T-helper 9 cell (primary cell): ENCODE measurements around the gene DNAJC11.
"Not testable (repeated sequence)": the region's sequence is repeated elsewhere in the genome, so short reads cannot be mapped to it uniquely, and the experiment has no call there.

ENCODE experiments used
- DNase-seq: peaks from one replicate; pipeline ENCODE4 v3.0.0-alpha.2; 2020
- total RNA-seq, 2 donors: gene quantifications; one replicate each; lab custom pipeline; 2026; lab: John Stamatoyannopoulos, UW

DNAJC11 gene, protein sequence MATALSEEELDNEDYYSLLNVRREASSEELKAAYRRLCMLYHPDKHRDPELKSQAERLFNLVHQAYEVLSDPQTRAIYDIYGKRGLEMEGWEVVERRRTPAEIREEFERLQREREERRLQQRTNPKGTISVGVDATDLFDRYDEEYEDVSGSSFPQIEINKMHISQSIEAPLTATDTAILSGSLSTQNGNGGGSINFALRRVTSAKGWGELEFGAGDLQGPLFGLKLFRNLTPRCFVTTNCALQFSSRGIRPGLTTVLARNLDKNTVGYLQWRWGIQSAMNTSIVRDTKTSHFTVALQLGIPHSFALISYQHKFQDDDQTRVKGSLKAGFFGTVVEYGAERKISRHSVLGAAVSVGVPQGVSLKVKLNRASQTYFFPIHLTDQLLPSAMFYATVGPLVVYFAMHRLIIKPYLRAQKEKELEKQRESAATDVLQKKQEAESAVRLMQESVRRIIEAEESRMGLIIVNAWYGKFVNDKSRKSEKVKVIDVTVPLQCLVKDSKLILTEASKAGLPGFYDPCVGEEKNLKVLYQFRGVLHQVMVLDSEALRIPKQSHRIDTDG
- 35.5 to 65.1 reads per million in 2 donors for total RNA-seq

DNA sequence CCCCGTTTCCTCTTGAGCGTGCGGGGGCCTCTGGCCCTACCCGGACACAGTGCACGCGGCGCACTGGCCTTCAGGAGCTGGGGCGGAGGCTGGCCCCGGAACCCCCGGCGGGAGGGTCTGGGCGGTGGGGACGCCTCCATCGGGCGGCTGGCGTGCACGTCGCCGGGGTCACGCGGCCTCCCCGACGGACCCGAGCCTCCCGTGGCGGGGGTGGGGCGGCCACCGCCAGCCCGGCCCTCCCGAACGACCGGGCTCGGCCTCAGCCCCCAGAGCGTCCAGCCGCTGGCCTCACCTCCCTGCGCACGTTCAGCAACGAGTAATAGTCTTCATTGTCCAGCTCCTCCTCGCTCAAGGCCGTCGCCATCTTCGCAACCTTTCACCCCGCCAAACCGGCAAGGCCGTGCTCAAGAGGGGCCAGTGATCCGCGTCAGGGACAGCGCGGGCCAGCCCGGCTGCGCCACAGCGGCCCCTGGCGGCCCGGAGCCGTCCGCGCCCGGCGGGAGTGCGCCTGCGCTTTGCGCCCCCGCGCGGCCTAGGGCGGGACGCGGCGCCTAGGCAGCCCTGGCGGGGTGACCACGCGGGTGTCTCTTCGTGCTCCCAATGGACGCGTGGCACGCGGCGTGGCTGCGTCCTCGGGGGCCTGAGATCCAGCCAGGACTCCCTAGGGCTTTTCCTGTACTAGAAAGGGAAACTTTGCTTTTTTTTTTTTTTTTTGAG lies at the start of gene DNAJC11:
DNAJC11 (minus strand) TSS at position 380 of the 717 bp plus-strand sequence; CDS start at position 364, 16 bp downstream.
- peak; percentile 84 for DNase-seq

DNA sequence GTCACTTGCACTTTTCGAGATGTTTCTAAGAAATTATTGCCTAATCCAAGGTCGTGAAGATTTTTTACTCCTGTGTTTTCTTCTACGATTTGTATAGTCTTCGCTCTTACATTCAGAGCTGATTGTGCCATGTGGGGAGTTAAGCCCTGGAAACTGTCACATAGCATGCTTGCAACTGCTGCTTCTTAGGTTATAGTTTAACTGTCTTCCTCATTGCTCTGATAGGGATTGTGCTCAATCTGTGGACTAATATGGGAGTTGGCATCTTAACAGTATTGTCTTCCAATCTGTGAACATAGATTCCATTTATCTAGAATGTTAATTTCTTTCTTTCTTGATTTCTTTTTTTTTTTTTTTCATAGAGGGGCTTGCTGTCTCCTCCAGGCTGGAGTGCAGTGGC lies 48.9 kb upstream of the DNAJC11 start:
- DNase-seq = no peak

DNA sequence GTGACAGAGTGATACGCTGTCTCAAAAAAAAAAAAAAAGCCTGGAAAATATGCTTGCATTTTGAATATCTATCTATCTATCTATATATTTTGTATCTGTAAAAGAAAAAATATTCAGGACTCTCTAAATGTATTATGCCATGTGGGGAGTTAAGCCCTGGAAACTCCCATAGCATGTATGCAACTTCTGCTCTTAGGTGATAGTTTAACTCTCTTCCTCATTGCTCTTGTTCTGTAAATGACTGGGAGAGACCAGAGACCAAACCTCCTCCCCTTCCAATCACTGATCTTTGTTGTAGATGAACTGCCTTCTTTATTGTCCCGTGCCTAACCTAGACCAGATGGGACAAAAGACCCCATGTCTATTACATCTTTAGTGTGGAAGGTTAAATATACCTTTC lies 46.1 kb upstream of the DNAJC11 start:
- no peak for DNase-seq

DNA sequence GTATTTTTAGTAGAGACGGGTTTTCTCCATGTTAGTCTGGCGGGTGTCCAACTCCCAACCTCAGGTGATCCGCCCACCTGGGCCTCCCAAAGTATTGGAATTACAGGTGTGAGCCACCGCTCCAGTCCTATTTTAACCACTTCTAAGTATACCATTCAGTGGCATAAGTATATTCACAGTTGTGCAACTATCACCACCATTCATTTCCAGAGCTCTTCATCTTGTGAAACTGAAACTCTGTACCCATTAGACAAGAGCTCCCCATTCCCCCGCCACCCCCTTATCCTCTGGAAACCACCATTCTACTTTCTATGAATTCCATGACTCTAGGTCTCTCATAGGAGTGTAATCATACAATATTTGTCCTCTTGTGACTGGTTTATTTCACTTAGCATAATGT lies 43.5 kb upstream of the DNAJC11 start:
- no peak for DNase-seq

DNA sequence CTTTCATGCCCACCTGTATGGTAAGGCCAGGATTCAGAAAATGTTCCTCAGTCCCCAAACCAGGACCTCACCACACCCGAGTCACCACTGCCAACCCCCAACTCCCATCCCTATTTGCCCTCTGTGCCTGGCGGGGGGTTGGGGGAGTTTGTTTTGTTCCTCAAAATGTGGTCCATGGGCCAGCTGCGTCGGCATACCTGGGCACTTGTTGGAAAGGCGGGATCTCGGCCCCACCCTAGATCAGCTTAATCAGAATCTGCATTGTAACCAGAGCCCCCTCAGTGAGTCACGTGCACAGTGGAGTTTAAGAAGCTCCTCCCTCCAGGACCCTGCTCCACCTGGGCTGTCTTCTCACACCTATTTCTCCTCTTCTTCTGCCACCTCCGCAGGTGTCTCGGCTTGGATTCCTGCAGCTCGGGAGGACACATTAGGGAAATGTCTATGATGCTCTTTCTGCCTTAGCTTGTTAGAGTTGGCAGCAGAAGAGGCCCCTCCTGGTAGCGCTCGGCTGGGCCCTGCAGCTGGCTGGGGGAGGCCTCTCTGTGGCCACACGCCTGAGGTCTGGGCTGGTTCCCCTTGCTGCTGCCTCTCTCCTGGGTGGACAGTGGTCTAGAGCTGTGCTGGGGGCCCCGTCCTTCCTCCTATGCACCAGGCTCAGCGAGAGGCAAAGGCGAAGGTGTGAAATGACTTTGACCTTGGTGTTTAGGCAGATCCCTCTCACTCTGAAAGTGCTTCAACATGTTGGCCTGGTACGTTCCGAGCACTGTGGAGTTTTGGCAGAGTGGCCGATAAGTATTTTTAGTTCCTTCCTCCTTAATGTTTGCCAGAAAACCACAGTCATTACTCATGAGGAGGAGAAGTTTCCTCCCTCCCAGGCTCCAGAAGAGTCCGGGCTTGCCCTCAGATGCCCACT lies 41.8 kb upstream of the DNAJC11 start:
- DNase-seq = no peak

DNA sequence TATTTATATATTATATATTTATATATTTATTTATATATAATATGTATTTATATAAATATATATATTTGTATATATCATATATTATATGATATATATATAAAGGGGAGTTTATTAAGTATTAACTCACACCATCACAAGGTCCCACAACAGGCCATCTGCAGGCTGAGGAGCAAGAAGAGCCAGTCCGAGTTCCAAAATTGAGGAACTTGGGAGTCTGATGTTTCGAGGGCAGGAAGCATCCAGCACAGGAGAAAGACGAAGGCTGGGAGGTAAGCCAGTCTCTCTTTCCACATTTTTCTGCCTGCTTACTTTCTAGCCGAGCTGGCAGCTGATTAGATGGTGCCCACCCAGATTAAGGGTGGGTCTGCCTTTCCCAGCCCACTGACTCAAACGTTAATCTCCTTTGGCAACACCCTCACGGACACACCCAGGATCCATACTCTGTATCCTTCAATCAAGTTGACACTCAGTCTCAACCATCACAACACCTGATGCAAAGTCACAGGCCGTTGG lies 41.1 kb upstream of the DNAJC11 start:
- not testable (repeated sequence) for DNase-seq

DNA sequence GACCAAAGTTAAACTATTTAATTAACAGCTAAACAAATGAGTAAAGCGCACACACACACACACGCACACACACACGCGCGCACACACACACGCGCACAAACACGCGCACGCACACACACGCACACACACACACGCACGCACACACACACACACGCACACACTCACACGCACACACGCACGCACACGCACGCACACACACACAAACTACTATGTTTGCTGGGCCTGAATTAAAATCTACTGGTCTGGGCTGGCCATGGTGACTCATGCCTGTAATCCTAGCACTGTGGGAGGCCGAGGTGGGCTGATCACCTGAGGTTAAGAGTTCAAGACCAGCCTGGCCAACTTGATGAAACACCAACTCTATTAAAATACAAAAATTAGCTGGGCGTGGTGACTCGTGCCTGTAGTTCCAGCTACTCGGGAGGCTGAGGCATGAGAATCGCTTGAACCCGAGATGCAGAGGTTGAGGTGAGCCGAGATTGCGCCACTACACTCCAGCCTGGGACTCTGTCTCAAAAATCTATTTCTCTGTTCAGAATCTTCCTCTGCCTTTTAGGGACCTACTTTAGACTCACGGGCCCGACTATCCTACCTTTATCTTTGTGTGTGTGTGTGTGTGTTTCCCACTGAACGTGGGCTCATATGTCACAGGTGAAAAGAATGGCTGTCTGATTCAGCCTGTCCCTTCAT lies 37.5 kb upstream of the DNAJC11 start:
- DNase-seq = no peak

DNA sequence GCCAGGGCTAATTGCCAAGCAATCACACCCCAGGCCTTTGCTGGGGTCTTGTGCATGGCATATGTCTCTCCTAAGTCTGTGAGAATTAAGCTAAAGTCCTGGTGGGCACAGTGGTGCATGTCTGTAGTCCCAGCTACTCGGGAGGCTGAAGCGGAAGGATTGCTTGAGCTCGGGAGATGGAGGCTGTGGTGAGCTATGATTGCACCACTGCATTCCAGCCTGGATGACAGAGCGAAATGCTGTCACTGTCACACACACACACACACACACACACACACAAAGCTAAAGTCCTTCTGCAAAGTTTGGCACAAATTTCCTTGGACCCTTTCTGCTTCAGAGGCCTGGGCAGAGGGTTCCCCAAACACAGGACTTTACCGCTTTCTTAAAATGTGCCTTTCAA lies 31.3 kb upstream of the DNAJC11 start:
- DNase-seq = no peak

DNA sequence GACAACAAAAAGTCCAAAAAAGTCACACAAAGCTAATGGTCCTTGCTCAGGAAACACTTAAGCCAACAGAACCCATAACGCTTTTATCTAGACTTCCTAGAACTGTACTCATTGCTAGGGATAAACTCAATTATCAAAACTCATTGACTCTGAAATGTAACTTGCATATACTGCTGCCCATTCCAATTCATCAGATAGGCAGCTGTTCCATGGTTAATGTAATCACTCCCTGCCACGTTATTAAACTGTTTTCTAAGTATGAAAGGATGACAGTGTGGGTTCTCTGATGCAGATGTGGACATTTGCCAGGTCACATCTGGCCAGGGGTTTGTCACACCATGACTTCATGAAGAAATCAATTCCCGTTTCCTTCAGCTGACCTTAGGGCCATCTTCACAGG lies 30.3 kb upstream of the DNAJC11 start:
- DNase-seq = no peak

DNA sequence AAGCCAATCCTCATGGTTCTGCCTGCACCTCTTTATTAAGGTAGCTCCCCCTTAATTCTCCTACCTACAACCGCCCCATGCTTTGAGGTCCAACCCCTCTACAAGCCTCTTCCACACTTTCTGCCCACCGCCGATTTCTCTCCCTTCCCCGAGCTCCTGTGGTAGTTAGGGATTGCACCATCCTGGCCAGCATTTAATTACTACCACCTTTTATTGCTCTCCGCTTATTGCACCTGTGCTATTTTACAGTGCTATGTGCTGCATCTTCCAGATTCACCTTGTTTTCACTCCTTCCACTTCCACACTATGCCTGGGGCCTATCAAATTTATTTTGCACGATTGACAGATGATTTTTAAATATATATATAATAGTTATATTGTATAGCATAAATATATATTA lies 29.3 kb upstream of the DNAJC11 start:
- no peak for DNase-seq

DNA sequence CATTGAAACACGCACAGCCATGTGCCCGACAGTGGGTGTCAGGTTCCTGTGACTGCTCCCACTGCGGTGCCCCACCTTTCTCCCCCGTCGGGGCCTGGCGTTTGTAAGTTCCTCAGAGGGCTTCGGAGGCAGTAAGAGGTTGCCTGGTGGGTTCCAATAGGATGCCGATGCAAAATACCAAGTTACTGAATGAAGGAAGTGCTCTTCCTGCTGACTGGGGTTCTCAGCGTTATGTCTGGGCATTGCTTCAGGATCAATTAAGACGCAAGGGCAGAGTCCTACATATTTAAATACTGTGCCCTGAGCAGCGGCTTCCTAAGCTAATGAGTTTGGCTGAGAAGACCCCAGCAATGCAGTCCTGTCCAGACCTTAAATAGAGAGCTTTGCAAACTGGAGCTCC lies 28.9 kb upstream of the DNAJC11 start:
- DNase-seq = no peak

DNA sequence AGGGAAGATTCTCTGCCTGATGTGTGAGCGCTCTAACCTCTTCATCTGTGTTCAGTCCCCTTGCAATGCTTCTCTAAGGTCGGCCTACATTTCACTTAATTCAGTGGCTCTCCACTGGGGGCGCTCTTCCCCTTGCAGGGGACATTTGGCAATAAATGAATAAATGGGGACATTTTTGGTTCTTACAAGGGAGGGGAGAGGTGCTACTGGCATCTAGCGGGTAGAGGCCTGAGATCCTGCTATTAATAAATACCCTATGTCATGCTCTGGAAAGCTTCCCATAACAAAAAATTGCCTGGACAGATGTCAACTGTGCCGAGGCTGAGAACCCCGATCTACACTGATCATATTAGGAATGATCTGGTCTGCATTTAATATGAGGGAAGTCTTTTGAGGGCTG lies 25.9 kb upstream of the DNAJC11 start:
- peak; percentile 51 for DNase-seq

DNA sequence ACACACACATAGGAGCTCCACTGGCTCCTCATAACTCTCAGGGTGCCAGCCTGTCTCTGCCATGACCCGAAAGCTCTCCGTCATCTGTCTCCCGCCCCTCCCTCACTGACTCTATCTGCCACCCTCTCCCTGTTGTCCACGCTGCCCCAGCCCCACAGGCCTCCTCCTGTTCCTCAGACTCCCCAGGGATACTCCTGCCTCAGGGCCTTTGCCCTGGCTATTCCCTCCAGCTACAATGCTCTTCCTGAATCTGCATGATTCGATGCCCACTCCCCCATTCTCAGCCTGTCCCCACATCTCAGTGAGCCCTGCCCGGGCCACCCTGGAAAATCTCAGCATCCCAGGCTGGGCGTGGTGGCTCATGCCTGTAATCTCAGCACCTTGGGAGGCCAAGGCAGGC lies 24.6 kb upstream of the DNAJC11 start:
- no peak for DNase-seq

DNA sequence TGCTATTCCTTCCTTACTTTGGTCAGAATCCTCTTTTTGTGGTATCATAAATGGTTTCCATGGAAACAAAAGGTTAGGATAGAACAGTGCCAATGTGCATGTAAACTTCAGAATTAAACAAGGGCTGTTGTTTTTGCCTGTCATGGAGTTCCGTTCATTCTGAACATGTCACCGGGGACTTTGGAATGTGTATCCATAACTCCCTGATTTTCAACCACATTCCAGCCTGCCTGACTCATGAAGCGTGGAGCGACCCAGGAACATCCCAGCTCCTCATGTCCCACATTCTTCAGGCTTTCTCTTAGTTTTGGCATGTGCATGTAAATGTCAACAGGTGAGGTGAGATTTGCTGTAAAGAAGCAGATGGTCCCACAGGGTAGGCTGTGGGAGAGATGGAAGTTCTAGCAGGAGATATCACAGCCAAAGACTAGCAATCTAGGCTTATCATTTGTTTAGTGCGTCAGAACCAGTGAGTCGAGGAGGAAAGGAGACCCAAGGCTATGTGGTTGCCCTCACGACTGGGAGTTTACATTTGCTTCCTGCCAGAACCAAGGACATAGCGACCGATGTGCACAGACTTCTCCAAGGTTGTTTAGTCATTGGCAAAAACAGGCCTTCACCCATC lies 23.0 kb upstream of the DNAJC11 start:
- DNase-seq = no peak

DNA sequence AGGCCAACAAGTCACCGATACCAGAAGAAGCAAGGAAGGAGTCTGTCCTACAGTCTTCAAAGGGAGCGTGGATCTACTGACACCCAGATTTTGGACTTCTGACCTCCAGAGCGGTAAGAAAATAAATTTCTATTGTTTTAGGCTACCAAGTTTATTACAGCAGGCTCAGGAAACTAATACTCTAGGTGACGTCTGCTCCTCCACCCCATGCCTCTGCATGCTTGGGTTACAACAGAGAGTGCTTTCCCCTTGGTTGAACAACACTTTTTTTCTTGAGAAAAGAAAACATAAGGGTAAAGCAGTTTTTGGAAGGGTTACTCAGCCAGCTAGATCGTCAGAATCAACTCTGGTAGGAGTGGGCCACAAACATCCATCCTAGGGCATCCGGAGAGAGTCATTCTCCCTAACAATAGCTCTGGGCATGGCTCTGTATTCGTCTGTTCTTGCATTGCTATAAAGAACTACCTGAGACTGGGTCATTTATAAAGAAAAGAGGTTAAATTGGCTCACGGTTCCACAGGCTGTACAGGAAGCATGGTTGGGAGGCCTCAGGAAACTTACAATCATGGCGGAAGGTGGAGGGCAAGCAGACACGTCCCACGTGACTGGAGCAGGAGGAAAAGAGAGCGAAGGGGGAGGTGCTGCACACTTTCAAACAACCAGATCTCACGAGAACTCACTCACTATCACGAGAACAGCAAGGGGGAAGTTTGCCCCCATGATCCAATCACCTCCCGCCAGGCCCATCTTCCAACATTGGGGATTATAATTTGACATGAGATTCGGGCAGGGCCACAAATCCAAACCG lies 22.2 kb upstream of the DNAJC11 start:
- no peak for DNase-seq

DNA sequence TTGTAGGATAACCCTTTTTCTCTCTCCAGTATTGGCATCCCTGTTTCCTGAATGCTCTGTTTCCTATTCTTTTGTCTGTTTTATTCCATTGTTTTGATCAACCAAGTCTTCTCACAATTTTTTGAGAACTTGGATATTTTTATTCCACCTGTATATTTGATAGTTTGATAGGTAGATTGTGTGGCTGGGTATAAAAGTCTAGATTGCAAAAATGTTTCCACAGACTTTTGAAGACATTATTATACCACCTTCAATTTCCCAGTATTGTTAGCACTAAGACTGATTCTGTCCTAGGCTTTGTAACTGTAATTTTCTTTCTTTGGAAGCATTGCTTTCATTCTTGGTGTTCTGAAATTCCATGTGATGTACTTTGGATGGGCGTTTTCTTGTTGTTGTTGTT lies 9.6 kb upstream of the DNAJC11 start:
- DNase-seq = no peak

DNA sequence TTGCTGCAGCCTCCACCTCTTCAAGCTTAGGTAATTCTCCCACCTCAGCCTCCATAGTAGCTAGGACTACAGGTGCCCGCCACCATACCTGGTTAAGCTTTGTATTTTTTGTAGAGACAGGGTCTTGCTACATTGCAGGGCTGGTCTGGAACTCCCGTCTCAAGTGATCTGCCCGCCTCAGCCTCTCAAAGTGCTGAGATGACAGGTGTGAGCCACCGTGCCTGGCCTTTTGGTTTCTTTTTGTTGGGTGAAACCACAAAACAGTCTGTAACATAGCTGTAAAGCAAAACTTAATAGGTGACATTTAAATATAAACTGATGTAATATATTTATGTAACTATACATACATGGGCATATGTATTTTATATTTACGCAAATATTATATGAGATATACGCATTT lies 3.1 kb upstream of the DNAJC11 start:
- DNase-seq = no peak

DNA sequence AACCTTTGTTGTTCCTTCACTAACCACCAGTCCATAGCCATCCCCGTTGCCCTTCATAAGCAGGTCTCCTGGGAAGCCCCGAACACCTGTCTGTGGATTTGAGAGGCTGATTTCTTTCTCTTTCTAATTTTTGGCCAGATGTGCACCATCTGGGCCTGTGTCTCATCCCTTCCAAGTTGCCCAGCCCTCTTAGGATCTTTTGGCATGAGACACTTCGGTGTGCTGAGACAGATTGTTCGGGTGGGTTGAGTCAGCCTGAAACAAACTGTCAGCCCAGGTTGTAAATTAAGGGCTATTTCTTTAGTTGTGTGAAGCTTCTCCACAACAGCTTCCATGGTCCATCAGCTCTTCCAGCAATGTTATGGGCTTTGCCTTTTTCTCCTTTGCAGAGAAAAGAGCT lies 1.4 kb upstream of the DNAJC11 start:
- no peak for DNase-seq

DNA sequence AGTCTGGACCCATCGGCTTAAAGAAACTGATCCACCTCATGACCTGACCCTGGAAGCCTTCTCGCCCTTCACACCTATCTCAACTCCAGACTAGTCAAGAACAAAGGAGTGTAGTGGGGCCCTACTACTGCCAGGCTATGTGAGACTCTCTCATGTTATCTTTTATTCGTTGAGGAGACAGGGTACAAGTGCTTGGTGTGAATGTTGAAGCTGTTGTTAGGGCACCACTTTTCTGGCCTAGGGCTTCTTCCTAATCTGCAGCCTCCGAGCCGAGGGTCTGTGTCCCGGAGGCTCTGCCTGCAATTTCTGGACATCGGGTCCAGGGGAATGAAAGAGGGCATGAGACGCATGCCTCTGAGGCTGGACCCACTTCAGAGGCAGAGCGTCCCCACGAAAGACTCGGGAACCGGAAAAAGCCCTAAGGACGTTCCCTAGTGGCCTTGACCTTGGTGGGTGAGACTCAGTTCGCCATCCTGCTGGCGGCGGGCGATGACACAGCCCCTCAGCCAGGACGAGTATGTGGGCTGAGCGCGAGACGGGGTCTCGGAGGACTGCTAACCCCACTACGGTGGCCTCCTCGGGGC lies 671 bp downstream of the DNAJC11 start:
- DNase-seq = no peak

DNA sequence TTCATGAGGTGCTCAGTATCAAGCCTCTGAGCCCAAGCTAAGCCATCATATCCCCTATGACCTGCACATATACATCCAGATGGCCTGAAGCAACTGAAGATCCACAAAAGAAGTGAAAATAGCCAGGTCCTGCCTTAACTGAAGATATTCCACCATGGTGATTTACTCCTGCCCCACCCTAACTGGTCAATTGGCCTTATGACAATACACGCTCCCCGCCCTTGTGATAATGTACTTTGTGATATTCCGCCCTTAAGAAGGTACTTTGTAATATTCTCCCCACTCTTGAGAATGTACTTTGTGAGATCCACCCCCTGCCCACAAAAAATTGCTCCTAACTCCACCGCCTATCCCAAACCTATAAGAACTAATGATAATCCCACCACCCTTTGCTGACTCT lies 1.7 kb downstream of the DNAJC11 start:
- DNase-seq = not testable (repeated sequence)
